HG03103 (cell line): ENCODE measurements around the gene ATP10A.

ENCODE experiments used
- ATAC-seq: cut with Tn5 transposase; IDR thresholded peaks from one replicate; pipeline ENCODE4 v1.9.1; 2021; ENCODE audit warnings: low read depth; ENCODE audit not compliant: unreplicated experiment

The ATP10A gene

DNA sequence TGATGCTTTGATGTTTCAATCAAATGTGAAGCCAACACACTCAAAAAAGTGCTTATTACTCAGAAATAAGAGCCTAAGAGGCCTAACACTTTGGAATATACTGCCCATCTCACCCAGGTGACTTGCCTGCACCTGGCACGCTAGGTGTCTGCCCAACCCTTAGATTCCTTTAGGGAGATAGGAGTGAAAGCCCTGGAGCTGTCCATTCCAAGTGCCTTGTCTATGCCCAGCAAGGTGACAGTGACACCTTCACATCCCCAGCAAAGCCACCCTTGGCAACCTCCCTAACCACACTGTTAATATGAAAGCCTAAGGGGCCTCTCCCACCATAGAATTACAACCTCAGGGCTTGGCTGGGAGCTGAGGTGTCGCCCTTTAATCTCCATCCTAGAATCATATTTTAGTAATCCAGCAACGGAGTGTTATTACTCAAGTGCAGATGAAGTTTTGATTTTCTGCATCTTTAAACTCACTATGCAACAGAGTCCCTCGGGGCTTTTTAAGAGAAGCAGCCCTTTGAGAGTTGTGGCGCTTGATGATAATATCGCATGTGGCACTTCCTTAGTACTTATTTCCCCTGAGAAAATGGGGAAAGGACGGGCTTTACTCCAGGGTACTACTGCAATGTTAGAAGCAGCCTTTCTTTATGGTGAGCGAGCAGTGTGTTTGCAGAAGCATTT is 24.8 kb downstream of the ATP10A start:
- no peak for ATAC-seq

DNA sequence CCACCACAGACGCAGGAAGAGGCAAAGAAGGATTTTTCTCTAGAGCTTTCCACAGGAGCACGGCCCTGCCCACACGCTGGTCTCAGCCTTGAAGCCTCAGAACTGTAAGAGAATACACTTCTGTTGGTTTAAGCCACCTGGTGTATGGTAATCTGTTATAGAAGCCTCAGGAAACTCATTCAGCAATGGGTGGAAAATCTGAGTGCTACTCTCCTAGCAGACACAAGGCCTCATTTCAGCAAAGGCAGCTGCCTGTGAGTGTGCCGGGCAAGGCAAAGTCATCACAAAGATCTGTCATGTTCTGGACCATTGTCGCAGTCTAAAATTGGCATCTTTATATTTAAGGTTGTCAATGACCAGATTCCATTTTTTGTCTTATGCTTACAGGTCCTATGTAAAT is 31.0 kb downstream of the ATP10A start:
- no peak for ATAC-seq

DNA sequence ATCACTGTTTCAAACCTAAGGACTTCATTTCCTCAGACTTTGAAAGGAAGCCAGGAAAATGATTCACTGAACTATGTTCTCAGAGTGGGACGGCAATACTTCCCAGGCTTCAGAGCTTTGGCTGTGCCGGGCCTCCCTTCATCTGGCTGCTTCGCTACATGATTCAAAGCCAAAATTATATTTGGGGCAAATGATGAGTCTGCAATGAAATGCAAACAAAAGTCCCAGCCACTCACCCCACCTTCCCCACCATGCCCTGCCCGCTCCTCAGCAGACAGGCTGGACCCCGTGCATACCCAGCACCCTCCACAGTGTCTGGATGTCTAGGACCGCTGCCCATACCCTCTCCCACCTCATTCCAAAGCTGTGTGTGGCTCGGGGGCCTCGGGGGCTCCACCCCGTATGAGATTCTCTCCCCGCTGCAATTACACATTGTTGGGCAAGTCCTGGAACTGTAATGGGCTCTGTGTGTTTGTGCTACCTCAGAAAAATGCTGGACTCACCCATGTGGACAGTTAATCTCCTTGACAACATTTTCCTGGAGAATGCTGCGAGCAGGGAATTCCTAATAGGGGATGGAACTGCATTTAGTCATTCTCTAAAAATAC is 32.2 kb downstream of the ATP10A start:
- ATAC-seq: no peak

DNA sequence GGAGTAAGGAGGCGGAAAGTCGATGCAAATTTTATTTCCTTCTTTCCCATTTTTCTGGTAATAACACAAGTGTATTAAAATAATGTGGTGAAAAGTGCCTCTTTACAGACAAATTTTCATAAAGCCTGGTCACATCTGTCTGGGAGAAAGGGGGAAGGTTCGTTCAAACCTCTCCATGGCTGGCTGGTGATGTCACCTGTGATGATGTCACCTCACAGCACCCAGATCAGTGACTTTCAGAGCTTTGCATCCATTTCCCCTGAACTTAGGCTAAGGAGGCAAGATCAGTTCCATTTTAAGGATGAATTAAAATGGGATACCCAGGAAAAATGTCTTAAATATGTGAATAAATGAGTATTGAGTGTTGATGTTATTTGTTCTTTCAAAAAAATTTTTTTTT is 34.1 kb downstream of the ATP10A start:
- no peak for ATAC-seq

DNA sequence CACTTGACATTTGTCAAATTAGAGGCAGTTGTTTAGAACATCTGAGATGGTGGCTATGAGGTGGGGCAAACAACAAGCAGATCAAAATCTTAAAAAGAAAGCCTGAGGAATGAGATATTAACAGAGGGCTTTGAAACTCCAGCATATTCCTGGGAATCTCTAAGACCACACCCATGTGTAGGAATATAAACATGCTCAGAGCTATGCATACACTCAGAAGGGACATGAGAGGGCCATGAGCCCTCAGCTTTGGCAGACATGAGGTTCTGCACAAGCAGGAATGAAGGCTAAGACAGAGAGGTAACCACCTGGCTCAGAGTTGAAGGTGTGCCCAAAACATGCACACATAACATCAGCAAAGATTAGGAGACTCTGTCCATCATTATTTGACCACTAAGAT is 37.9 kb downstream of the ATP10A start:
- no peak for ATAC-seq

DNA sequence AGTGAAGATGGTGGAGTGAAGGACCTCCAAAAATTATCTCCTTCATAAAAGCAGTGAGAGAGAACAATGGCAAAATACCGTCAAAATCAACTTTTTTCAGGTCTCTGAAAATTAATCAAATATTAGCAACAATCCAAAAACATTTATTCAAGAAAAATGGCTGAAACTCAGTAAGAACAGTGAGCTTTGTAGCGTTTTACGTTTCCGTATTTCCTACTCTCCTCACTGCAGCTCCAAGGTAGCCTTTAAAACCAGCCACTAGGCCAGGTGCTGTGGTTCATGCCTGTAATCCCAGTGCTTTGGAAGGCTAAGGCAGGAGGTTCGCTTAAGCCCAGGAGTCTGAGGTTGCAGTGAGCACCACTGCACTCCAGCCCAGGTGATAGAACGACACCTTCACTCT is 38.5 kb downstream of the ATP10A start:
- ATAC-seq: no peak

DNA sequence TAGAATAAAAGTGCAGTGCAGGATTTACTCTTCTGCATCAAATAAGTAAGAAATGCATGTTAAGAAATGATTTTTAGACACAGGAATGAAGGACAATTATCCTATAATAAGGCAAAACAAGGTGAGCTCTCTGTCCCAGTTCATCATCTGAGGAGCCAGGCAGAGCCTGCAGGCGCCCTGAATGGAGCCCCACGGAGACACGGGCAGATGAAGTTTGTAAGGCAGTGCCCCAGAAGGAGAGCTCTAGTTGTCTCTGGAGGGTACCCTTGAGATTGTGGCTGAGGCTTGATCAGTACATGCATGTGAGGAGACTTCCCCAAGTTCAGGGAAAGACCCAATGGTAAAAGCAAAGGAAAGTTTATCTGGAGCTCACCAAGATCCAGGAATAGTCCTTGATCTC is 50.3 kb downstream of the ATP10A start:
- ATAC-seq: no peak

DNA sequence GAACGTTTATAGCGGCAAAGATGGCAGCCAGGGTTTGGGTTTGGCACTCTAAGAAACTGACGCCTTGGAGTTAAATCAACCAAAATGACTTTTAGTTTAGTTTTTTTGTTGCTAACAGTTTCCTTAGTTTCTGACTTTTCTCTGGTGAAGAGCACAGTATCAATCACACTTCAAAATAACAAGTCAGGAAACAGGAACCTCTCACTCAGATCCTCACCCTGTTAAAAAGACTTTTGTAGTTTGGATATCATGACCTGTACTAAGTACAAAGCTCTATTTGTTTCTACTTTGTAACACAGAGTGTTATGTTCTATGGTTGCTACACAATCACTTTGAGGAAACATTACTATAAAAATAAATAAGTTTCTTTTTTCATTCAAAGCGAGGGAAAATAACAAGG is 51.1 kb downstream of the ATP10A start:
- ATAC-seq: no peak

DNA sequence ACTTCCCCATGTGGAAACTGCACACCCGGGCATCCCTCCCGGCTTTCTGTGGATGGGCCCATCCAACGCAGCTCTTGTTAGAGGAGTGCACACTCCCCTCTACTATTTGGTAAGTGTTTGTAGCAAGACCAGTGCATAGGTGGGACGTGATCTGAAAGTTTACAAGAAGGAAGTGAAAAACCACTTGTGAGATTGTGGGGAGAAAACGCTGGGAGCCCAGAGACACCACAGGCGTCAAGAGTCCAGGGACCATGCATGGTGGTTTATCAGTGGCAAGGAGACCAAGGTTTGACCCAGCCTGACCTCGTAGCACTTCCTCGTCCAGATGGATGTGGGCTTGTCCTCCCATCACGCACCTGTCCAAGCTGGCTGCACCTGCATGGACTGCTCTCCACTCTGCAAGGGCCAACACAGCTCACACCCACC is 51.6 kb downstream of the ATP10A start:
- ATAC-seq: peak; percentile 85

DNA sequence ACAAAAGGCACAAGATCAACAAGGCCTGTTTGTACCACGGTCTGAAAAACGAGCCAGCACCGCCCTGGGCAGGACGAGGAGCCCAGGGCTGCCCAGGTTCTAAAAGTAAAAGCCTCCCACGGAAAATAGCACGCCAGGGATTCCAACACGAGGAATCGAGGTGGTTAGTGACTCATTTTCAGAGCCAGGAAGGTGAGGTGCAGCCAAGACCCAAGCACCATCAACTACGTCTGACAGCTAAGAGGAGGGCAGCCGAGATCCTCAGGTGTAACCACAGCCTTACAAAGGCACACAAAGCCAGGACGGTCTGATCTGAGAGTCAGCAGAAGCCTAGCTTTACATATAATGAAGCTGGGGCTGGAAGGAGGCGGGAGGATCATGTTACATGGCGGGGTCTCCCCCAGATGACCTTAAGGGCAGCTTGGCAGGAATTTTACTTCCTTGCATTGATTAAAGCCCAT is 52.5 kb downstream of the ATP10A start:
- no peak for ATAC-seq

DNA sequence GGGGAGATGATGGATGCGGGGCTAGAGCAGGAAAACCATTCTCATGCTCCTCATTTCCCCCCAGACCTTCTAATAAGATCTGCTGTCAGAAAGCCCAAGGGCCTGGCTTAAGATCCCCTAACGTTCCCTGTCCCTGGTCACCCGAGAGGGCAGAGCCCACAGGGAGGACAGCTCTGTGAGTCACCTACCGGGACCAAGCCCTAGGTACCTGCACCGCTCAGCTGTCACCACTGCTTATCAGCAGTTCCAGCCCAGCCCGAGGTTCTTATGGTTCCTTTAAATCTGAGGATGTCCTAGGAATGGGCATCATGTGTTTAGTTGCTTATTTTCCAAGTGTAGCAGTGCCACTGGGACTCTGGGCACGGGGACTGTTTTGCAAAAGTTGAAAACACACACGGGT is 53.0 kb downstream of the ATP10A start:
- ATAC-seq: no peak

DNA sequence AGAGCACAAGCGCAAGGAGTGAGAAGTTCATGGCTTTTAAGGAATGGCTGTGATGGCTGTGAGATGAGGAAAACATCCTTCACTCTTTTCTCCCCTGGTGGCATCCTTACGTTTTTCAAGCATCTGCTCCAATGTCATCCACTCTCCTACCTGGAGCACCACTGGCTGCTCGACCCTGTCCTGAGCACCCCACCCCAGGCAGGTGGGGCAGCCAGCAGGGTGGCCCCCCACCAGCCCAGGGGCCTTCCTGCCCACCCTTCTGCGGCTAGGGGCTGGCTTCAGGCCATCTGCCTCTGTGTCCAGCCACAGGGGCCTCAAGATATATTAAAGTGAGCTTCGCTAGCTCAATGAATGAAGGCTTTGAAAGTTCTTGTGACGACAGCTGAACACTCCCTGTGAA is 56.1 kb downstream of the ATP10A start:
- ATAC-seq: no peak

DNA sequence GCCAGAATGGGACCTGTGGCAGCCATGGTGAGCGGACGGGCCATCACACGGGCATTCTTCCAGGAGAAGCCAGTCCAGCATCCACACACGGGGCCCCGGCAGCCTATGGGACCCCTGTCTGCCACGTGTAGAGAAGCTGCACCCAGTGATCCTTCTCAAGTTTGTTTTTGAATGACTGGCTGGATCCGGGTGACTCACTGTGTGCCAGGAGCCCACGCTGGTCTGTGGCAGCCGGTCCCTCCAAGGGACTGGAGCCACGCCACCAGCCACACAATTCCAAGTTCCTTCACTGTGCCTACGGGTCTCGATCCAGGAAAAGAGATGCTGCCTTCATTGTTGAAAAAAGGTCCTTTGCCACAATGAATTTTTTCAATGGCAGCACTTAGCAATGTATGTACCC is 58.1 kb downstream of the ATP10A start:
- ATAC-seq: no peak

DNA sequence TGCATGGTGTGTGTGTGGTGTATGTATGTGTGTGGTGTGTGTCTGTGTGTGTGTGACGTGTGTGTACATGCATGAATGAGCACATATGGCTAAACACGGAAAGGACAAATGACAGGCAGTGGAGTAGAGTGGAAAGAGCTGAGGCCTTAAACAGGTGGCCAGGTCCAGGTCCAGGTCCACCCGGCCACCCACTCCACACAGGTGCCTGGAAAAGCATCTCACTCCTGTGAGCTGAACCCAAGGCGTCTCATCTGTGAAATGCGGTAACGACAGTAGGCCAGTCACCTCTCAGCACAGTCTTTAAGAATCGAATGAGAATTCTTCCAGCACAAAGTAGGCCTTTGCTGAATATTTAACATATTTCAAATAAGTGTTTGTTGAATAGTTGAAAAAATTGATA is 58.7 kb downstream of the ATP10A start:
- no peak for ATAC-seq

DNA sequence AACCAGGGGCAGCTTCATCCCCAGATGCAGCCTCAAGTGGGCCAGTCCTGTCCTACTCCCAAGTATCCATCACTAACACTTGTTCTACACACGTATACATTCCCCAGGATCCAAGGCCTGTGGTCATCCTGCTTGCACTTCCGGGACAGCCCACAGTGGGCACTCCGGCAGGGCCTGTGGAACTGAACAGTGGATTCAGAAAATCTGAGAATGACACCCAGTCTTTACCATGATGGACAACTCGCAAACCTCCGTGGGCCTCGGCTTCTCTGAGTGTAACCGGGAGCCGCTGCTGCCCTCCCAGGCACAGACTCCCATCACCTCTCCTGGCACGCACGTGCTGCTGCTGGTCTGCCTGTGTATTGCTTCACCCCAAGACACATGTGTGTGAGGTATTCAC is 59.6 kb downstream of the ATP10A start:
- ATAC-seq: no peak

DNA sequence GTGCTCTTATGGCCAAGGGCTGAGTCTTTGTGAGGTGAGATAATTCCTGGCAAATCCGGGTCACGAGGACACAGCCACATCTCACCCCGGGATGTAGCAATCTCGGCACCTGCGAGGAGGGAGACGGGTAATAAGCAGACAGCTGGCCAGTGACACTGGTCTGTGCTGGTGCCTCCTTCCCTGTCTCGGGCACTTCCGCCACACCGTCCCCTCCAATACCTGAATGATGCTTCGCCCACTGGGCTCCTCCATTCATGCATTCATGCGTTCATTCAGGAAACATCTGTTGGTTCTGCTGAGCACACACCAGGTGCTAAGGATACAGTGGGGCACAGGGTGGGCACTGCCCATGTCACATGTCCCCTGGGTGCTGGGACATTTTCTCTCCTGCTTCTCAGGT is 60.1 kb downstream of the ATP10A start:
- no peak for ATAC-seq

DNA sequence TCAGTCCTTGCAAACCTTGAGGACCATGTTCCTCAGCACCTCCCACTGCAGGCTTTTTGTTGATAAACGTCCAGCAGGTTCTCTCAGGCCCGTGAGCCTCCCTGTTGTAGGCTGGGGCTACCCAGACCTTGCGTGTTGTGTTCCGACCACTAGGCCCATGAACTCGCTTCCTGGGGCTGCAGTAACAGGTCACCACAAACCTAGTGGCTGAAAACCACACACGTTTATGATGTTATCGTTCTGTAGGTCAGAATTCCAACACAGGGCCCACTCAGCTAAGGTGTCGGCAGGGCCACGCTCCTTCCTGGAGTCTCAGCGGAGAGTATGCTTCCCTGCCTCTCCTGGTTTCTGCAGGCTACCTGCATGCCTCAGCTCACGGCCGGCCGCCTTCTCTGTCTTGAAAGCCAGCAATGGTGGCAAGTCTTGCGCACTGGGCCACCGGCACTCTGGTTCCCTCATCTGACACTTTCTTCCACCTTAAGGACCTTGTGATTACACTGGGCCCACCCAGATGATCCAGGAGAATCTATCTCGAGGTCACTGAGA is 60.8 kb downstream of the ATP10A start:
- ATAC-seq: no peak

DNA sequence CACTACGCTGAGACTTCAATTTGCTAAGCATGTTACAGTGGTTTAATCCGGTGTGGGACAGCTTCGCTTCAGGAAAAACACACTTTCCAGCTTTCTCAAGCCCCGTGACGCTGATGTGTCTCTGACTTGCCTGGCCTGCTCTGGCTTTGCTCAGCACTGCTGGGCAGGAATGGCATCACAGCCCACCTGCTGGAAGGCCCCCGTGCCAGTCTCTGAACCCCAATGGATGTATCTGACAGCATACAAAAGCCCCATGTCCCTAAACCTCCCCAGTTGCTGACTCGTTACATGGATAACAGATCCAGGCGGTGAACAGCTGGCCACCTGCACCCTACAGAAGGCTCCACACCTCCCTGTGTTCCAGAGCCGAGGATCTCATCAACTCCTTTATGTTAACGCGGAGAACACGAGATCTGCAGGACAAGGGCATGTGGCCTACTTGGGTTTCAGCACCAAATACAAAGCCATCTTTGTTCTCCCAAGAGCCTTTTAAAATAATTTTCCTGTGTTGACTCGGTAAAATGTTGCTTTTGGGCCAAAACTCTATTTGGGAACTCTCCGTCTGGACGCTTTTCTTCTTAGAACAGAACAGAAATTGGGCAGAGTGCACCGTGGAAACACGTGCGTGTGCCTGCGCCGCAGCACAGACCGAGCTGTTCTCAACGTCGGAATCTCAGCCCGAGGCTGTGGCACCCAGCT is 61.4 kb downstream of the ATP10A start:
- no peak for ATAC-seq

DNA sequence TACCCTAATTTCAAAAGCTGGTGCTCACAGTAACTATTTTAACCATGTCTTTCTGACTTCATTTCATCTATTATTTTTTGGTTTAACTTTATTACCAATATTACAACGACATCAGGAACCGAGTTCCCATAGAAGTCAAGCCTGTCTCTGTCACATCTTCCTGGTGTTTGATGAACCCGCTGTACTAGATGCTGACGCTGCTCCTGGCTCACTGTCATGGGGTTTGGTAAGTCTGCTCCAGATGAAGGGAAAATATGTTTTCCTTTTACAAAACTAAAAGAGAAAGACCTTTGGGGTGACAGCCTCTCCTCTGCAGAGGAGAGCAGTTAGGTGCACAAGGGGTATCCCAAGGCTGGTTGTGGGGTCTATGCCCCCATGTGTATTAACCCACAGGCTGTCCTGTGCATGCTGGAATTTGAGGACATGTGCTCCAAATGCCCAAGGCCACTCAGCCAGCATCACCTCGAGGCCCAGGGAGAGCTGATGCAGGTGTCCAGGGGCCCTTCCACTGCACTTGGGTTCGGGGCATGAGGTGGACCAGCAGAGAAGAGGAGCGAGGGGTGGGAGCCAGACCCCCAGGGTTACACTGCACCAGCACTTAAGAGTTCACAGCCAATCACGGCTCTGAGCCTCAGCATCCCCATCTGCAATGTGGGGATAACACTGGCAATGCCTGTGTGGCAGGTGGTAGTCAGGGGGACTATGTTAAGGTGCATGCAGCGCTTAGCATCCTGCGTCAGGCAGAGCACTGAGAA is 62.2 kb downstream of the ATP10A start:
- ATAC-seq: no peak

DNA sequence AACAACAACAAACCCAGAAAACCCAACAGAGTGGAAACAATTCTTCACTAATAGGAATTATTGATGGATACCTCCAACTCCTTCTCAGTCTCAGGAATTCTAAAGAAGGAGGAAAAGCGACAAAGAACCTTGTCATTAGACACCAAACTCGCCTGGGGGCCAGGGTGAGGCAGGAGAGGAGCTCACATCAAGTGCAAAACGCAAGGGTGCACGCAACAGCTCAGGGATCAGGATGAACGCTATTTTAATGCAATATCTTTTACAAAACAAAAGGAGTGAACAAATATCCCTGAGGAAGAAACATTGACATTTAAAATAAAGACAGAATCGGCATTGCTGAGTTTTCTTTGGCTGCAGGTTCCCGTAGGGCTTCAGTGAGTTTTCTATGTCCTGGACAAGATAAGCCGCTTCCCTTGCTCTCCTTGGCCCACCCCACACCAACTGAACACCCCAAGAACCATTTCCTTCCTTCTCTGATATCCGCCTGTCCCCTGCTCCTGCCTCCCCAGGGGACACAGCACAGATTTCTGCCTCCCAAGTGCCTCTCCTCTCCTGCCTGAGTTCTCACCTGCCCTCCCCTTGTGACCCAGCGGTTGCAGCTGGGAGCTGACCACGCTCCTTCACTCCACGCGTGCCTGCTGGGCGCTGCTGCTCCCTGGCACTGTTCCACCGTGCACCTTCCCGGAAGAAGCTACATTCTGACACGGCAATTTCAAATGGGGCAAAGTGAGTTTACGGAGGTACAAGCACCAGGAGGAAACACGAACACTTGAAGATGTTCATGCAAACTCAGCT is 63.0 kb downstream of the ATP10A start:
- no peak for ATAC-seq
